ENCODE measurements around the gene PIGB.
"Not testable (repeated sequence)": the region's sequence is repeated elsewhere in the genome, so short reads cannot be mapped to it uniquely, and the experiment has no call there.

The PIGB gene

DNA sequence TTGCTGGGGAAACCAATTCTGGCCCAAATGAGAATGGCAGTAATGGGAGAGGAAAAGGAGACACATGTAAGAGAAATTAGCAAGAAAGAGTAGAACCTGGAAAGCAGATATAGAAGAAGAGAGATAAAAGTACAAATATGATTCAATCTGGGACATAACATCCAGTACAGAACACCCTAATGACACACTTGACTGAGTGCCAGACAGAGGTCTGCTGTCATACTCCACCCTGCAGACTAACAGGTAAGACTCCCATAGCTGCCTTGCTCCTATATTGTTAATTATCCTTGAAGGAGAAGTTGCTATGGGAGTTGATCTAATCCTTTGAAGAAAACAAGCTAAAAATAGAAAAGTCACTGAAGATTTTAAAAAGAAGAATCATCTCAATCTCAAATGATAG lies 68.0 kb downstream of the PIGB start:
- no peak for TF ChIP-seq ZFP30 (CRISPR knock-in tag; IDR thresholded peaks at IDR 0.05)
- no peak for ATAC-seq

DNA sequence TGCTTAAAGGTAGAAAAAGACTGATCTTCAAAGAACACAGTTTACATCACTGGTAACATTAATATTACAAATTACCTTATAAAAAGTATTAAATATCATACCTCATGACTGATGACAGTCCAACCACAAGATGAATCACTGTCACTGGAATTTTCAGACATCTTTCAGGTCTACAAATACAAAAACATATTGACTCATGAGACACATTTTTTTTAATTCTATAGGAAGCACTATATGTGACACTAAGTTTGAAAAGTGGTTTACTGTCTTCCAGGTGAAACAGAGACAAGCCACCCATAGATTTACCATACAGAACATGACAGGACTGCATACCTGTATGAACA lies 70.2 kb downstream of the PIGB start:
- TF ChIP-seq ZC3H10 (CRISPR knock-in tag; IDR thresholded peaks at IDR 0.05) (0 out of 2 replicates have a peak, but pooled peaks have one; percentile 11), CSDC2 (CRISPR knock-in tag; IDR thresholded peaks at IDR 0.05) (no peak)
- peak; percentile 24; the same call in 1 of the 3 replicates for ATAC-seq

DNA sequence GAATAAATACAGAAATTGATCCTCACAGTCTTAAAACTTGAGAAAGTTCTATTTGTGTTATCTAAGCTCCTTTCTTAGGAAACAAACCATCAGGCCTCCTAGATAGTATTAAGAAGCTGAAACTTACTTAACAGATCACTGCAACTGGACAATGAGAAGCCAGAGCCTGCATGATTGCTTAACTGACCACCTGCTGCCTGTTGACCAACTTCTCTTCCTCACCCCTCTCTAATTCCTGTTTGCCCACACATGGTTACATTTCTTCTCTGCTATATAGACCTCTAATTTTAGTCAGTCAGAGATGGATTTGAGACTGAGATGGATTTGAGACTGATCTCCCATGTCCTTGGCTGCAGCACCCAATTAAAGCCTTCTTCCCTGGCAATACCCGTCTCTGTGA lies 75.7 kb downstream of the PIGB start:
- TF ChIP-seq ESRRG (CRISPR knock-in tag; IDR thresholded peaks at IDR 0.05) (no peak), ZNF70 (CRISPR knock-in tag; IDR thresholded peaks at IDR 0.05) (no peak), BACH2 (CRISPR knock-in tag; IDR thresholded peaks at IDR 0.05; ENCODE audit: borderline replicate concordance) (no peak), TOX (CRISPR knock-in tag; IDR thresholded peaks at IDR 0.05; ENCODE audit: borderline replicate concordance) (no peak), ZFP3 (CRISPR knock-in tag; IDR thresholded peaks at IDR 0.05) (no peak), ZNF565 (CRISPR knock-in tag; conservative IDR thresholded peaks at IDR 0.05; ENCODE audit: low read depth) (no peak), PPARA (CRISPR knock-in tag; IDR thresholded peaks at IDR 0.05; ENCODE audit: borderline replicate concordance) (no peak), ZNF8 (CRISPR knock-in tag; IDR thresholded peaks at IDR 0.05) (no peak), ISL1 (CRISPR knock-in tag; IDR thresholded peaks at IDR 0.05) (no peak)
- TF ChIP-seq, protein P1, sequence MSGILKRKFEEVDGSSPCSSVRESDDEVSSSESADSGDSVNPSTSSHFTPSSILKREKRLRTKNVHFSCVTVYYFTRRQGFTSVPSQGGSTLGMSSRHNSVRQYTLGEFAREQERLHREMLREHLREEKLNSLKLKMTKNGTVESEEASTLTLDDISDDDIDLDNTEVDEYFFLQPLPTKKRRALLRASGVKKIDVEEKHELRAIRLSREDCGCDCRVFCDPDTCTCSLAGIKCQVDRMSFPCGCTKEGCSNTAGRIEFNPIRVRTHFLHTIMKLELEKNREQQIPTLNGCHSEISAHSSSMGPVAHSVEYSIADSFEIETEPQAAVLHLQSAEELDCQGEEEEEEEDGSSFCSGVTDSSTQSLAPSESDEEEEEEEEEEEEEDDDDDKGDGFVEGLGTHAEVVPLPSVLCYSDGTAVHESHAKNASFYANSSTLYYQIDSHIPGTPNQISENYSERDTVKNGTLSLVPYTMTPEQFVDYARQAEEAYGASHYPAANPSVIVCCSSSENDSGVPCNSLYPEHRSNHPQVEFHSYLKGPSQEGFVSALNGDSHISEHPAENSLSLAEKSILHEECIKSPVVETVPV (CRISPR knock-in tag; IDR thresholded peaks at IDR 0.05) = no peak
- no peak for ATAC-seq

DNA sequence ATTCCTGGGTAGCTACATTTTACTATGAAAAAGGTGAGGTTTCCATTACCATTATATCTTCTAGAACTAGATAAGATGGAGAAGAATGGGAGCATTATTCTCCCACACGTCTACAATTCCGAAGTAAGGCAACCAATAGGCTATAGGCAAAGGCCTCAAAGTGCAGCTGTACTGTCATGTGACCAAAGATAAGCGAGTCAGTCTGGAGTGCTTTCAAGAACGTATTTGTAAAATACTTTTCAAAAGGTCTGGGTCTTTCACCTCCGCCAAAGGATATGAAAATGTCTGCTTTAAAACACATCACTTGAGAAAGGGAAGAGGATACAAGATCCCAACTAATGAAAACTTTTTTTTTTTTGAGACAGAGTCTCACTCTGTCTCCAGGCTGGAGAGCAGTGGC lies 79.2 kb downstream of the PIGB start:
- no peak for ATAC-seq
- TF ChIP-seq ZFP3 (CRISPR knock-in tag; IDR thresholded peaks at IDR 0.05) = no peak
- TF ChIP-seq ZNF565 (CRISPR knock-in tag; conservative IDR thresholded peaks at IDR 0.05; ENCODE audit: low read depth) = no peak
- no peak for TF ChIP-seq ZFP30 (CRISPR knock-in tag; IDR thresholded peaks at IDR 0.05)
- TF ChIP-seq, protein P2, sequence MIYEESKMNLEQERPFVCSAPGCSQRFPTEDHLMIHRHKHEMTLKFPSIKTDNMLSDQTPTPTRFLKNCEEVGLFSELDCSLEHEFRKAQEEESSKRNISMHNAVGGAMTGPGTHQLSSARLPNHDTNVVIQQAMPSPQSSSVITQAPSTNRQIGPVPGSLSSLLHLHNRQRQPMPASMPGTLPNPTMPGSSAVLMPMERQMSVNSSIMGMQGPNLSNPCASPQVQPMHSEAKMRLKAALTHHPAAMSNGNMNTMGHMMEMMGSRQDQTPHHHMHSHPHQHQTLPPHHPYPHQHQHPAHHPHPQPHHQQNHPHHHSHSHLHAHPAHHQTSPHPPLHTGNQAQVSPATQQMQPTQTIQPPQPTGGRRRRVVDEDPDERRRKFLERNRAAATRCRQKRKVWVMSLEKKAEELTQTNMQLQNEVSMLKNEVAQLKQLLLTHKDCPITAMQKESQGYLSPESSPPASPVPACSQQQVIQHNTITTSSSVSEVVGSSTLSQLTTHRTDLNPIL (CRISPR knock-in tag; IDR thresholded peaks at IDR 0.05; ENCODE audit: low read depth) = no peak
- TF ChIP-seq ESRRG (CRISPR knock-in tag; IDR thresholded peaks at IDR 0.05) = no peak
- no peak for TF ChIP-seq OSR1 (CRISPR knock-in tag; IDR thresholded peaks at IDR 0.05)
- TF ChIP-seq RARB (CRISPR knock-in tag; IDR thresholded peaks at IDR 0.05) = no peak
- TF ChIP-seq, protein P3, sequence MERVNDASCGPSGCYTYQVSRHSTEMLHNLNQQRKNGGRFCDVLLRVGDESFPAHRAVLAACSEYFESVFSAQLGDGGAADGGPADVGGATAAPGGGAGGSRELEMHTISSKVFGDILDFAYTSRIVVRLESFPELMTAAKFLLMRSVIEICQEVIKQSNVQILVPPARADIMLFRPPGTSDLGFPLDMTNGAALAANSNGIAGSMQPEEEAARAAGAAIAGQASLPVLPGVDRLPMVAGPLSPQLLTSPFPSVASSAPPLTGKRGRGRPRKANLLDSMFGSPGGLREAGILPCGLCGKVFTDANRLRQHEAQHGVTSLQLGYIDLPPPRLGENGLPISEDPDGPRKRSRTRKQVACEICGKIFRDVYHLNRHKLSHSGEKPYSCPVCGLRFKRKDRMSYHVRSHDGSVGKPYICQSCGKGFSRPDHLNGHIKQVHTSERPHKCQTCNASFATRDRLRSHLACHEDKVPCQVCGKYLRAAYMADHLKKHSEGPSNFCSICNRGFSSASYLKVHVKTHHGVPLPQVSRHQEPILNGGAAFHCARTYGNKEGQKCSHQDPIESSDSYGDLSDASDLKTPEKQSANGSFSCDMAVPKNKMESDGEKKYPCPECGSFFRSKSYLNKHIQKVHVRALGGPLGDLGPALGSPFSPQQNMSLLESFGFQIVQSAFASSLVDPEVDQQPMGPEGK (CRISPR knock-in tag; IDR thresholded peaks at IDR 0.05; ENCODE audit: borderline replicate concordance) = no peak
- no peak for TF ChIP-seq ISL1 (CRISPR knock-in tag; IDR thresholded peaks at IDR 0.05)
- no peak for TF ChIP-seq ARNTL (CRISPR knock-in tag; IDR thresholded peaks at IDR 0.05; ENCODE audit: borderline replicate concordance, low read depth)
- TF ChIP-seq ZC3H10 (CRISPR knock-in tag; IDR thresholded peaks at IDR 0.05) = no peak
- TF ChIP-seq, protein P4, sequence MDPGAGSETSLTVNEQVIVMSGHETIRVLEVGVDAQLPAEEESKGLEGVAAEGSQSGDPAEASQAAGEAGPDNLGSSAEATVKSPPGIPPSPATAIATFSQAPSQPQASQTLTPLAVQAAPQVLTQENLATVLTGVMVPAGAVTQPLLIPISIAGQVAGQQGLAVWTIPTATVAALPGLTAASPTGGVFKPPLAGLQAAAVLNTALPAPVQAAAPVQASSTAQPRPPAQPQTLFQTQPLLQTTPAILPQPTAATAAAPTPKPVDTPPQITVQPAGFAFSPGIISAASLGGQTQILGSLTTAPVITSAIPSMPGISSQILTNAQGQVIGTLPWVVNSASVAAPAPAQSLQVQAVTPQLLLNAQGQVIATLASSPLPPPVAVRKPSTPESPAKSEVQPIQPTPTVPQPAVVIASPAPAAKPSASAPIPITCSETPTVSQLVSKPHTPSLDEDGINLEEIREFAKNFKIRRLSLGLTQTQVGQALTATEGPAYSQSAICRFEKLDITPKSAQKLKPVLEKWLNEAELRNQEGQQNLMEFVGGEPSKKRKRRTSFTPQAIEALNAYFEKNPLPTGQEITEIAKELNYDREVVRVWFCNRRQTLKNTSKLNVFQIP (CRISPR knock-in tag; IDR thresholded peaks at IDR 0.05; ENCODE audit: borderline replicate concordance, low read depth) = no peak
- TF ChIP-seq CSDC2 (CRISPR knock-in tag; IDR thresholded peaks at IDR 0.05) = no peak

DNA sequence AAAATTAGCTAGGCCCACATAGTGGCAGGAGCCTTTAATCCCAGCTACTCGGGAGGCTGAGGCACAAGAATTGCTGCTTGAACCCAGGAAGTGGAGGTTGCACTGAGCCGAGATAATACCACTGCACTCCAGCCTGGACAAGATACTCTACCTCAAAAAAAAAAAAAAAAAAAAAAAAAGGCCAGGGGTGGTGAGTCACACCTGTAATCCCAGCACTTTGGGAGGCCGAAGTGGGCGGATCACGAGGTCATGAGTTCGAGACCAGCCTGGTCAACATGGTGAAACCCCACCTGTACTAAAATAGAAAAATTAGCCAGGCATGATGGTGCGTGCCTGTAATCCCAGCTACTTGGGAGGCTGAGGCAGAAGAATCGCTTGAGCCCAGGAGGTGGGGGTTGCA lies 81.0 kb downstream of the PIGB start:
- ATAC-seq = not testable (repeated sequence)

DNA sequence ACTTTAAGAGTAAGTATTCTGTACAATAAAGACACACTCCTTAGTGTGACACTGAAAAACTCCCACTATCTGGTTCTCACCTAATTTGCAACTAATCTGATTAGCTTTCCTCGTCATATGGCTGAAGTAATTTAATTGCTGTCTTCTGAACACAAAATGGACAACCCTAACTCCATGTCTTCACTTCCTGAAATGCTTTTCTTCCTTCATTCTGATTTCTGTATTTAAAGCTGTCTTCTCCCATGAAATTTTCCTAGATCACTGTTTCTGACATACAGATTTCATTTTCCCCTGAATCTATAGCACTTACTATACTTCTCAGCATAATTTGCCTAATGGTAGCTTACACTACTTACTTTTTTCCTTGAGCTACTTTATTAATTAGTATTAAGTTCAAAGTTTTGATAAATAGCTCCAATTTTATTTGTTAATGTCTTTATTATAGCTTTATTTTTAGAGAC lies 82.8 kb downstream of the PIGB start:
- no peak for ATAC-seq
- TF ChIP-seq SNAI2 (CRISPR knock-in tag; IDR thresholded peaks at IDR 0.05) (no peak), ZNF8 (CRISPR knock-in tag; IDR thresholded peaks at IDR 0.05) (no peak), ZFP30 (CRISPR knock-in tag; IDR thresholded peaks at IDR 0.05) (no peak), ESRRG (CRISPR knock-in tag; IDR thresholded peaks at IDR 0.05) (no peak), OSR1 (CRISPR knock-in tag; IDR thresholded peaks at IDR 0.05) (no peak), RARB (CRISPR knock-in tag; IDR thresholded peaks at IDR 0.05) (no peak), BACH2 (CRISPR knock-in tag; IDR thresholded peaks at IDR 0.05; ENCODE audit: borderline replicate concordance) (no peak), GLIS3 (CRISPR knock-in tag; IDR thresholded peaks at IDR 0.05) (no peak)
- TF ChIP-seq, protein P3 (CRISPR knock-in tag; IDR thresholded peaks at IDR 0.05; ENCODE audit: borderline replicate concordance) = no peak
- TF ChIP-seq, protein P5, sequence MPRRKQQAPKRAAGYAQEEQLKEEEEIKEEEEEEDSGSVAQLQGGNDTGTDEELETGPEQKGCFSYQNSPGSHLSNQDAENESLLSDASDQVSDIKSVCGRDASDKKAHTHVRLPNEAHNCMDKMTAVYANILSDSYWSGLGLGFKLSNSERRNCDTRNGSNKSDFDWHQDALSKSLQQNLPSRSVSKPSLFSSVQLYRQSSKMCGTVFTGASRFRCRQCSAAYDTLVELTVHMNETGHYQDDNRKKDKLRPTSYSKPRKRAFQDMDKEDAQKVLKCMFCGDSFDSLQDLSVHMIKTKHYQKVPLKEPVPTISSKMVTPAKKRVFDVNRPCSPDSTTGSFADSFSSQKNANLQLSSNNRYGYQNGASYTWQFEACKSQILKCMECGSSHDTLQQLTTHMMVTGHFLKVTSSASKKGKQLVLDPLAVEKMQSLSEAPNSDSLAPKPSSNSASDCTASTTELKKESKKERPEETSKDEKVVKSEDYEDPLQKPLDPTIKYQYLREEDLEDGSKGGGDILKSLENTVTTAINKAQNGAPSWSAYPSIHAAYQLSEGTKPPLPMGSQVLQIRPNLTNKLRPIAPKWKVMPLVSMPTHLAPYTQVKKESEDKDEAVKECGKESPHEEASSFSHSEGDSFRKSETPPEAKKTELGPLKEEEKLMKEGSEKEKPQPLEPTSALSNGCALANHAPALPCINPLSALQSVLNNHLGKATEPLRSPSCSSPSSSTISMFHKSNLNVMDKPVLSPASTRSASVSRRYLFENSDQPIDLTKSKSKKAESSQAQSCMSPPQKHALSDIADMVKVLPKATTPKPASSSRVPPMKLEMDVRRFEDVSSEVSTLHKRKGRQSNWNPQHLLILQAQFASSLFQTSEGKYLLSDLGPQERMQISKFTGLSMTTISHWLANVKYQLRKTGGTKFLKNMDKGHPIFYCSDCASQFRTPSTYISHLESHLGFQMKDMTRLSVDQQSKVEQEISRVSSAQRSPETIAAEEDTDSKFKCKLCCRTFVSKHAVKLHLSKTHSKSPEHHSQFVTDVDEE (CRISPR knock-in tag; IDR thresholded peaks at IDR 0.05) = no peak

Data from SK-N-SH treated with all-trans-retinoic acid at 6 μM for 48 hours (cell line).